ENCODE measurements around the gene SPATA20. TPM values are rescaled to one million over a fixed set of nuclear protein-coding genes. Genes with fewer than 3 reads are reported as not detected.

The SPATA20 gene
- total RNA-seq, 1 experiment from 2014 or later, result 59.1 TPM

DNA sequence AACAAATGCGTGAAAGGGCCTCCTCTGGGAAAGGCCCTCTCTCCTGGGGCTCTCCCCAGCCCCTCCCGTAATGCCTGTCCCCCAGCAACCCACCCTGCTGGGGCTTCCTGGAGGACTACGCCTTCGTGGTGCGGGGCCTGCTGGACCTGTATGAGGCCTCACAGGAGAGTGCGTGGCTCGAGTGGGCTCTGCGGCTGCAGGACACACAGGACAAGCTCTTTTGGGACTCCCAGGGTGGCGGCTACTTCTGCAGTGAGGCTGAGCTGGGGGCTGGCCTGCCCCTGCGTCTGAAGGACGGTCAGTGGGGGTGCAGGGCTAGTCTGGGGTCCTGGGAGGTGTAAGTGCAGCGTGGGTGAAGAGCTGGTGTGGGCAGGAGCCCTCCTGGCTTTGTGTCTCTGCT, 4.9 kb downstream of the SPATA20 start:
- no peak for DNase-seq (ENCODE audit: low spot score)
- in situ Hi-C loops (cut with HindIII; ENCODE audit: low sequenced_read_pairs), result no loop called here

DNA sequence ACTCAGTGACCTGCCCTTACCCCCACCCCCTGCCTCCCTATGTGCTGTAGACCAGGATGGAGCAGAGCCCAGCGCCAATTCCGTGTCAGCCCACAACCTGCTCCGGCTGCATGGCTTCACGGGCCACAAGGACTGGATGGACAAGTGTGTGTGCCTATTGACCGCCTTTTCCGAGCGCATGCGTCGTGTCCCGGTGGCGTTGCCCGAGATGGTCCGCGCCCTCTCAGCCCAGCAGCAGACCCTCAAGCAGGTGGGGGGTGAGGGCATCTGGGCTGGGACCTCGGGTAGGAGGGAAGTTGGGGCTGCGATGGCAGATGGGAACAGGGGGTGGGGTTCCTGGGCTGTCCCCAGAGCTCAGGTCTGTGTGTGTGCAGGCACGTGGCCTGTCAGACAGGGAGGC, 7.2 kb downstream of the SPATA20 start:
- in situ Hi-C loops (cut with HindIII; ENCODE audit: low sequenced_read_pairs), result no loop called here
- DNase-seq (ENCODE audit: low spot score), result no peak

- peak; percentile 100 for DNase-seq (ENCODE audit: low spot score)
- in situ Hi-C loops (cut with HindIII; ENCODE audit: low sequenced_read_pairs), result no loop called here
These were observed 9.8 kb downstream of the SPATA20 start for GRCh38 chr17:50556803-50557202.

- in situ Hi-C loops (cut with HindIII; ENCODE audit: low sequenced_read_pairs), result no loop called here
- DNase-seq (ENCODE audit: low spot score), result no peak
These were observed 10.7 kb downstream of the SPATA20 start for GRCh38 chr17:50557630-50558029.

DNA sequence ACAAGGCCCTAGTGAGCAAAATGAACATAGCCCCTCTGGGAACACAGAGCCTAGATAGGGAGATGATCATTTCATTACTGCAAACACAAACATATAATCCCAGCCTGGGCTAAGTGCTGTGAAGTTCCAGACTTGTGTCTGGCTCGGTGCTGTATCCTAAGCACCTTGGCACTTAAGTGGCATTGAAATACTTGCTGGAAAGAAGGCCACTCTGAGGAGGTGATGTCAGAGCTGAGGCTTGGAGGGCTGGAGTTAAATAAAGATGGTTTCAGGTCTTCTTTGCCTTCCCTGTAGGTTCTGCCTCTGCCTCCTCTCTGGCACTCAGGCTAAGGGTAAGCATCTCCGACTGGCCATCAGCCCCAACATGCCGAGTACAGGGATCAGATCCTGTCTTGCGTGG, 11.1 kb downstream of the SPATA20 start:
- in situ Hi-C loops (cut with HindIII; ENCODE audit: low sequenced_read_pairs), result no loop called here
- no peak for DNase-seq (ENCODE audit: low spot score)

GRCh38 chr17:50558581-50558940, 11.6 kb downstream of the SPATA20 start:
- DNase-seq (ENCODE audit: low spot score), result no peak
- in situ Hi-C loops (cut with HindIII; ENCODE audit: low sequenced_read_pairs), result no loop called here

GRCh38 chr17:50558941-50559614, 12.1 kb downstream of the SPATA20 start:
- in situ Hi-C loops (cut with HindIII; ENCODE audit: low sequenced_read_pairs), result no loop called here
- no peak for DNase-seq (ENCODE audit: low spot score)

GRCh38 chr17:50559674-50560184, 12.8 kb downstream of the SPATA20 start:
- in situ Hi-C loops (cut with HindIII; ENCODE audit: low sequenced_read_pairs), result loop anchor here (5.0 kb wide), 1 partner anchor 78 kb away; no protein-coding TSS in a partner anchor
- peak; percentile 61 for DNase-seq (ENCODE audit: low spot score)

DNA sequence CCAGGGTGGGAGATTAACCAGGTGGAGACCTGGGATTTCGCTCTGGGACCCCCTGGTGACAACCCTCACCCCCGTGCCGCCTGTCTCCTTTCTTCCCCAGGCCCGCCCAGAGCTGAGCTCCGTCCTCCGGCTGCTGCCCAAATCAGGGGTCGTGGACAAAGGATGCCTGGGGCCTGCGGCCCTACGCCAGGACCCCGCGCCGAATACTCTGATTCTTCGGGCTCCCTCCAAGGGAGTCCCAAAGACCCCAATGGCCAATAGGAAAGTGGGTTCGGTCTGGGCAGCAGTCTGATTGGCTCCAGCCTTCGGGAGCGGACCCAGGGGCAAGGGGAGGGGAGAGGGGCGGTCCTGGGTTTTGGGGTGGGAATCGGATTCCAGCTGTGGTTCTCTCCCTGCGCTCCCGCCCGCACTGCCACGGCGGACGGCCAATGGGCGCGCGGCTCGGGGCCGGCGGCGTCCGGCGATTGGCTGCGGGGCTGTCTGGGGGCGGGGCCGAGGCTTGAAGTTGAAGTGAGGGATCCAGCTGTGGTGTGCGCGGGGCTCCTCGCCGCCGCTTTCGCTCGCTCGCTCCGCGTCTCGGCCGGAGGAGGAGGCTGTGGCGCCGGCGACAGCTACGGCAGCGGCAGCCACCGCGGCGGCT, 13.3 kb downstream of the SPATA20 start, which contains the start of gene CACNA1G:
CACNA1G (plus strand) TSS at position 531 of the 640 bp plus-strand sequence. CDS start 745 bp downstream, outside the sequence.
- in situ Hi-C loops (cut with HindIII; ENCODE audit: low sequenced_read_pairs), result loop anchor here (5.0 kb wide), 1 partner anchor 77 kb away; no protein-coding TSS in a partner anchor
- peak; percentile 69 for DNase-seq (ENCODE audit: low spot score)

- in situ Hi-C loops (cut with HindIII; ENCODE audit: low sequenced_read_pairs), result loop anchor here (5.0 kb wide), 1 partner anchor 76 kb away; no protein-coding TSS in a partner anchor
- no peak for DNase-seq (ENCODE audit: low spot score)
These were observed 14.2 kb downstream of the SPATA20 start for GRCh38 chr17:50560931-50561745.

DNA sequence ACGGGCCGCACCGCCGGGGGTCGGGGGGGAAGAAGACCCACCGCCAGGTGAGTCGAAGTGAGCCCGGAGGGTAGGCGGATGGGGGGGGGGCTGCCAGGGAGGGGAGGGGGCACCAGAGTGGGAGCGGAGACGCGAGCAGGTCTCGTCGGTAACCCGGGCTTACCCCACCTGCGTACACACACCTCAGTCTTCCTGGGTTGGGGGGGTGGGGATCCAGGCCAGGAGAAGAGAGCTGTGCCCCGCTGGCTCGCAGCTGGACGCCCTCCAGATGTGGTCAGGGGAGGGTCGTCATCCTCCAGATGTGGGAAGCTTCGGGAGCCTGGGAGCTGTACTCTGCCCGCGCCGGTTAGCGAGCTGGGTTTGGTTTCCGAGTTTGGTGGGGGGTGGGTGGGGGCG, 14.8 kb downstream of the SPATA20 start:
- DNase-seq (ENCODE audit: low spot score), result no peak
- in situ Hi-C loops (cut with HindIII; ENCODE audit: low sequenced_read_pairs), result loop anchor here (5.0 kb wide), 1 partner anchor 76 kb away; no protein-coding TSS in a partner anchor

GRCh38 chr17:50562242-50563091, 15.5 kb downstream of the SPATA20 start:
- DNase-seq (ENCODE audit: low spot score), result no peak
- in situ Hi-C loops (cut with HindIII; ENCODE audit: low sequenced_read_pairs), result loop anchor here (5.0 kb wide), 1 partner anchor 75 kb away; no protein-coding TSS in a partner anchor

DNA sequence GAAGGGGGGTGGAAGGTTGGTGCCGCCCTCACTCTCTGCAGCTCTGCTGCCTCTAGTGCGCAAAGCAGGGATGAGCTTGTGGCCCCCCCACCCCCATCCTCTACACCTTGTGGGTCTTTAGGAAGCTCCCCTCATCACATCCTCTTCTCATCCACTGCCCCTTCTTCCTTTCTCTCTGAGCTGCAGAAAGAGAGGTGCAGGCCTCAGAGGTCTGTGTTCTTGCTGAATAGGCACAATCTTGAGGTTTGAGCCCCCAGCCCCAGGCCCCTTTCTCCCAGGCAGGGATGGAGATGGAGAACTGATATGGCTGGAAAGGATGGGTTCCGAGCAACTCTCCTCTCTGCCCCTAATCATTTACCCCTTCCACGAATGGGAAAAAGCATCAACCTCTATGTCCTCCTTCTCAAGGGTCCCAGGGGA, 16.1 kb downstream of the SPATA20 start:
- DNase-seq (ENCODE audit: low spot score), result no peak
- in situ Hi-C loops (cut with HindIII; ENCODE audit: low sequenced_read_pairs), result loop anchor here (5.0 kb wide), 1 partner anchor 74 kb away; no protein-coding TSS in a partner anchor

GRCh38 chr17:50564916-50565315, 17.9 kb downstream of the SPATA20 start:
- in situ Hi-C loops (cut with HindIII; ENCODE audit: low sequenced_read_pairs), result loop anchor here (5.0 kb wide), 1 partner anchor 72 kb away; no protein-coding TSS in a partner anchor
- peak; percentile 54 for DNase-seq (ENCODE audit: low spot score)

- peak; percentile 95 for DNase-seq (ENCODE audit: low spot score)
- in situ Hi-C loops (cut with HindIII; ENCODE audit: low sequenced_read_pairs), result no loop called here
These were observed 18.7 kb downstream of the SPATA20 start for GRCh38 chr17:50565402-50566350.

- in situ Hi-C loops (cut with HindIII; ENCODE audit: low sequenced_read_pairs), result no loop called here
- no peak for DNase-seq (ENCODE audit: low spot score)
These were observed 19.9 kb downstream of the SPATA20 start for GRCh38 chr17:50566886-50567285.

- DNase-seq (ENCODE audit: low spot score), result no peak
- in situ Hi-C loops (cut with HindIII; ENCODE audit: low sequenced_read_pairs), result no loop called here
These were observed 21.7 kb downstream of the SPATA20 start for GRCh38 chr17:50568659-50569058.

Measured in G401 (cell line).